Measurements from ENCODE around the gene CES1.

DNA sequence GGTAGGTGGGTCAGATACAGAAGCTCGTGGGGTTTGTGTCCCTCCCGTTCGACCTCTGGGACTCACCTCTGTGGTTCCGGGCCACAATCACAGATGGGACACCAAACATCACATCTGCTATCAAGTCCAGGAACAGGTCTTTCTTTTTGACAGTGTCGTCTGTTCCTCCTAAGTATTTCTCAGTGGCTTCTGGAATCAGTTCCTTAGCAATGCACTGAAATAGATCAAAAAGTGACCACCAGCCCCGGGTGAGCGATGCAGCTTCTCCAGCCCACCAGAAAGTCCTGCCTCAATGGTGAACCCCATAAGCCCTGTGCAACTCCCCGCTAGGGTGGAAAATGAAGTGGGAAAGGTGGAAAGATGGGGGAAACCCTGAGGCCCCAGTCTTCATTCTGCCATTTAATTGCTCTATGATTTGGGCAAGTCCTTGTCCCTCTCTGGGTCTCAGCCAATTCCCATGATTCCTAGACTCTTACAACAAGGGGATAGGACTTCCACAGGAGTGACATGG lies 22.4 kb downstream of the CES1 start:
- TF ChIP-seq, protein P1, sequence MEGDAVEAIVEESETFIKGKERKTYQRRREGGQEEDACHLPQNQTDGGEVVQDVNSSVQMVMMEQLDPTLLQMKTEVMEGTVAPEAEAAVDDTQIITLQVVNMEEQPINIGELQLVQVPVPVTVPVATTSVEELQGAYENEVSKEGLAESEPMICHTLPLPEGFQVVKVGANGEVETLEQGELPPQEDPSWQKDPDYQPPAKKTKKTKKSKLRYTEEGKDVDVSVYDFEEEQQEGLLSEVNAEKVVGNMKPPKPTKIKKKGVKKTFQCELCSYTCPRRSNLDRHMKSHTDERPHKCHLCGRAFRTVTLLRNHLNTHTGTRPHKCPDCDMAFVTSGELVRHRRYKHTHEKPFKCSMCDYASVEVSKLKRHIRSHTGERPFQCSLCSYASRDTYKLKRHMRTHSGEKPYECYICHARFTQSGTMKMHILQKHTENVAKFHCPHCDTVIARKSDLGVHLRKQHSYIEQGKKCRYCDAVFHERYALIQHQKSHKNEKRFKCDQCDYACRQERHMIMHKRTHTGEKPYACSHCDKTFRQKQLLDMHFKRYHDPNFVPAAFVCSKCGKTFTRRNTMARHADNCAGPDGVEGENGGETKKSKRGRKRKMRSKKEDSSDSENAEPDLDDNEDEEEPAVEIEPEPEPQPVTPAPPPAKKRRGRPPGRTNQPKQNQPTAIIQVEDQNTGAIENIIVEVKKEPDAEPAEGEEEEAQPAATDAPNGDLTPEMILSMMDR (IDR thresholded peaks at IDR 0.05 in 8 of 11, conservative IDR thresholded peaks at IDR 0.05 in 3 of 11), result no peak
- TF ChIP-seq POLR2A (IDR thresholded peaks at IDR 0.05), result no peak
